Glutamatergic neuron (in vitro differentiated cells): ENCODE data around the gene PHACTR3. TPM values are rescaled to one million over a fixed set of nuclear protein-coding genes. Genes with fewer than 3 reads are reported as not detected.
A peak's percentile ranks its signal among the peaks of the same experiment; 100 is the strongest.

Experiments
- DNase-seq: peaks from one replicate; pipeline ENCODE4 v3.0.0; 2022
- H3K27ac Mint-ChIP-seq: one replicate; pipeline ENCODE4 v1.8.0; 2020; ENCODE audit warnings: mild to moderate bottlenecking, mixed read lengths, inconsistent platforms; ENCODE audit not compliant: unreplicated experiment
- H3K27me3 Mint-ChIP-seq: one replicate; pipeline ENCODE4 v1.8.0; 2020; ENCODE audit warnings: mild to moderate bottlenecking, moderate library complexity, mixed read lengths, inconsistent platforms; ENCODE audit not compliant: unreplicated experiment
- H3K36me3 Mint-ChIP-seq: one replicate; pipeline ENCODE4 v1.8.0; 2020; ENCODE audit warnings: mild to moderate bottlenecking, mixed read lengths, inconsistent platforms; ENCODE audit not compliant: unreplicated experiment
- H3K4me1 Mint-ChIP-seq: one replicate; pipeline ENCODE4 v1.8.0; 2020; ENCODE audit warnings: mild to moderate bottlenecking, low read depth, mixed read lengths, inconsistent platforms; ENCODE audit not compliant: unreplicated experiment
- H3K4me3 Mint-ChIP-seq: one replicate; pipeline ENCODE4 v1.8.0; 2020; ENCODE audit warnings: mild to moderate bottlenecking, mixed read lengths, inconsistent platforms; ENCODE audit not compliant: unreplicated experiment
- H3K9me3 Mint-ChIP-seq: one replicate; pipeline ENCODE4 v1.8.0; 2020; ENCODE audit warnings: mild to moderate bottlenecking, moderate library complexity, mixed read lengths, inconsistent platforms; ENCODE audit not compliant: unreplicated experiment
- CTCF ChIP-seq: fragments of 200-600 bp; sonication (generic); IDR thresholded peaks from one replicate; pipeline ENCODE4 v1.5.0; 2021; ENCODE audit not compliant: partially characterized antibody, unreplicated experiment
- total RNA-seq: library from RNA; stranded (reverse); fragmentation: NEBNext Ultra II Directional; extraction: Animal tissue kit (Norgen Biotek cat#: 25700); gene quantifications from one replicate; pipeline ENCODE4 v1.2.1, GENCODE V29; 2021; ENCODE audit not compliant: unreplicated experiment

The PHACTR3 gene
- total RNA-seq, 1 donor from 2014 or later: 37.0 TPM

GRCh38 chr20:59782986-59783640 is 178.8 kb downstream of the PHACTR3 start:
- Mint-ChIP-seq H3K9me3 (peaks cover 15% of the 10 kb centered on the region), H3K36me3 (peaks cover 10% of the 10 kb centered on the region), H3K27me3 (peaks cover 12% of the 10 kb centered on the region), H3K4me3 (no peak overlapping the region), H3K4me1 (peaks cover 34% of the 10 kb centered on the region), H3K27ac (peak overlapping the region; percentile 73)
- DNase-seq: peak; percentile 89
- peak; percentile 72 for TF ChIP-seq CTCF

GRCh38 chr20:59783641-59784010 is 179.3 kb downstream of the PHACTR3 start:
- TF ChIP-seq CTCF: no peak
- Mint-ChIP-seq H3K4me3 (no peak overlapping the region), H3K9me3 (peaks cover 15% of the 10 kb centered on the region), H3K27me3 (peaks cover 16% of the 10 kb centered on the region), H3K36me3 (peaks cover 10% of the 10 kb centered on the region), H3K27ac (peak overlapping the region; percentile 73), H3K4me1 (peaks cover 36% of the 10 kb centered on the region)
- DNase-seq: peak; percentile 50

GRCh38 chr20:59784365-59784764 is 180.0 kb downstream of the PHACTR3 start:
- Mint-ChIP-seq H3K27ac (peak overlapping the region; percentile 14), H3K4me1 (peaks cover 37% of the 10 kb centered on the region), H3K27me3 (peaks cover 17% of the 10 kb centered on the region), H3K9me3 (peaks cover 15% of the 10 kb centered on the region), H3K36me3 (peaks cover 18% of the 10 kb centered on the region), H3K4me3 (peak overlapping the region; percentile 10)
- TF ChIP-seq CTCF: no peak
- no peak for DNase-seq

DNA sequence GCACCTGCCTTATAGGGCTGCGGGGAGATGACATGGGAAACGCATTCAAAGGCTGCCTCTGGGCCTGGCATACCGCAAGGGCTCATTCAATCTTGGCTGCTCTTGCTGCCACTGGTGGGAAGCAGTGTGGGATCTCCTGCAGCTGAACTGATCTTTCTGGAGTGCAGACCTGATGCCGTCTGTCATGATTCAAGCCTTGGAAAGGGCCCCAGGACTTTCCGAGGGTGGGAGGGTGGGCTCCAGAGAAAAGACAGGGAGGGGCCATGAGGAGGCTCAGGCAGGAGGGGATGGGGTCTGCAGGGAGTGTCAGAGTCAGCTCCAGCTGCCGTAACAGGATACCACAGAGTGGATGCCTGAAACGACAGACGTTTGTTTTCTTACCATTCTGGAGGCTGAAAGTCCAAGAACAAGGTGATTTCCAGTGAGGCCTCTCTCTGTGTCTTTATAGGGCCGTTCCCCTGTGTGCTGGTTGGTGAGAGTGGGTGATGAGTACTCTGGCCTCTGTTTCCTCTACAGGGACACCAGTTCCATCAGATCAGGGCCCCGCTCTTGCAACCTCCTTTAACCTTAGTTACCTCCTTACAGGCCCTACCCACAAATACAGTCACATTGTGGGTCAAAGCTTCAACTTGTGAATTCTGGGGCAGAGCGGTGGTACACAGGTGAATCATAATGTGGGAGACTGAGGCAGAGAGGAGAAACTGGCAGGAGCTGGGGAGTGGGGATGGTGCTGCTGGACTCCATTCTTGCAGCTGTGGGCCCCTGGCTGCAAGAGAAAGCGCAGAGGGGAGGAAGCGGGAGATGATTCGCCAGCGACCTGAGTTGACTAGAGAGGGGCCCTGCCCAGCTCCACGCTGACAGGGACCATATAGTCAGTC is 180.7 kb downstream of the PHACTR3 start:
- no peak overlapping the region for H3K4me3 Mint-ChIP-seq
- H3K4me1 Mint-ChIP-seq: peaks cover 34% of the 10 kb centered on the region
- H3K27ac Mint-ChIP-seq: peak overlapping the region; percentile 53
- no peak for DNase-seq
- H3K9me3 Mint-ChIP-seq: peaks cover 15% of the 10 kb centered on the region
- TF ChIP-seq CTCF: no peak
- peaks cover 15% of the 10 kb centered on the region for H3K36me3 Mint-ChIP-seq
- H3K27me3 Mint-ChIP-seq: peaks cover 17% of the 10 kb centered on the region

DNA sequence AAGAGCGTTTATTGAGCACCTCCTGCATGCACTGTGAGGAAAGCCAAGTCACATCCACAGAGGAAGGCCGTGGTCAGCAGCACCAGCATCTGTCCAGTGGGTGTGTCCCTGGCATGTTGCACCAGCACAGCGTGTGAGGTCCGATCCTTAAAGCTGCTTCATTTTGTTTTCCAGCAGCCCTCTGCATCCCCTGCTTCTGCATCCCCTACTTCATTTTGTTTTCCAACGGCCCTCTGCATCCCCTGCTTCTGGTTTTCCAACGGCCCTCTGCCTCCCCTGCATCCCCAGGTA is 181.3 kb downstream of the PHACTR3 start:
- Mint-ChIP-seq H3K36me3 (peaks cover 18% of the 10 kb centered on the region), H3K27ac (peak overlapping the region; percentile 75), H3K4me1 (peaks cover 34% of the 10 kb centered on the region), H3K27me3 (peaks cover 17% of the 10 kb centered on the region), H3K4me3 (peak overlapping the region; percentile 64), H3K9me3 (peaks cover 15% of the 10 kb centered on the region)
- DNase-seq: no peak
- TF ChIP-seq CTCF: no peak
